HEK293 (cell line): ENCODE measurements around the gene PER1.
A peak's percentile ranks its signal among the peaks of the same experiment; 100 is the strongest.

ENCODE experiments used
- CTCF ChIA-PET: fragments of 350-600 bp; formaldehyde crosslinking; extraction: SDS; loops from one replicate; lab custom pipeline; 2021; ENCODE audit warnings: antibody characterized with exemption; lab: Yijun Ruan, JAX
- POLR2A ChIA-PET: fragments of 300-600 bp; formaldehyde crosslinking; extraction: SDS; loops from one replicate; lab custom pipeline; 2020; ENCODE audit warnings: antibody characterized with exemption, inconsistent platforms; lab: Yijun Ruan, JAX
- H3K27ac ChIP-seq: fragments of 200-500 bp; sonication (Bioruptor generic); 2 replicates; pipeline ENCODE4 v1.5.1; 2014; ENCODE audit warnings: low read depth, low read length, control low read depth, inconsistent platforms; ENCODE audit errors: extremely low read depth
- H3K36me3 ChIP-seq, 2 experiments: fragments of 200-500 bp in 1 of 2; sonication (Bioruptor generic) in 1 of 2; 1 replicate in 1 of 2; 2 replicates in 1 of 2; pipeline ENCODE4 v1.5.1; 2014 to 2017; ENCODE audit warnings: inconsistent platforms in 2 of 2, low read length in 2 of 2; ENCODE audit not compliant: control insufficient read depth in 2 of 2, insufficient read depth in 1 of 2
- H3K4me1 ChIP-seq: fragments of 200-500 bp; sonication (Bioruptor generic); 2 replicates; pipeline ENCODE4 v1.5.1; 2014; ENCODE audit warnings: mild to moderate bottlenecking, low read length, inconsistent platforms; ENCODE audit not compliant: control insufficient read depth, insufficient read depth
- H3K4me3 ChIP-seq: 2 replicates; pipeline ENCODE4 v1.5.1; 2011; ENCODE audit warnings: low read depth, mild to moderate bottlenecking, control low read depth, low read length, moderate library complexity
- H3K9me3 ChIP-seq: fragments of 200-500 bp; sonication (Bioruptor generic); 2 replicates; pipeline ENCODE4 v1.5.1; 2014; ENCODE audit warnings: low read depth, low read length, inconsistent platforms; ENCODE audit not compliant: control insufficient read depth, insufficient read depth
- EGR2 ChIP-seq: fragments of 450-650 bp; formaldehyde crosslinking; IDR thresholded peaks from 2 replicates; pipeline ENCODE4 v1.5.1; 2016; ENCODE audit warnings: low read depth, missing biosample characterization, missing genetic modification characterization
- FEZF1 ChIP-seq: fragments of 450-650 bp; formaldehyde crosslinking; IDR thresholded peaks from 2 replicates; pipeline ENCODE4 v1.5.1; 2016; ENCODE audit warnings: missing biosample characterization, missing genetic modification characterization
- MYNN ChIP-seq: fragments of 450-650 bp; formaldehyde crosslinking; IDR thresholded peaks from 2 replicates; pipeline ENCODE4 v1.5.1; 2016; ENCODE audit warnings: missing biosample characterization, missing genetic modification characterization, borderline replicate concordance
- SCRT1 ChIP-seq: fragments of 450-650 bp; formaldehyde crosslinking; IDR thresholded peaks from 2 replicates; pipeline ENCODE4 v1.5.1; 2016; ENCODE audit warnings: missing biosample characterization, missing genetic modification characterization, borderline replicate concordance
- SCRT2 ChIP-seq: fragments of 450-650 bp; formaldehyde crosslinking; IDR thresholded peaks from 2 replicates; pipeline ENCODE4 v1.5.1; 2016; ENCODE audit warnings: missing biosample characterization, missing genetic modification characterization
- SP2 ChIP-seq: fragments of 450-650 bp; formaldehyde crosslinking; IDR thresholded peaks from 2 replicates; pipeline ENCODE4 v1.5.1; 2016; ENCODE audit warnings: missing biosample characterization, missing genetic modification characterization
- WT1 ChIP-seq: fragments of 450-650 bp; formaldehyde crosslinking; IDR thresholded peaks from 2 replicates; pipeline ENCODE4 v1.5.1; 2016; ENCODE audit warnings: missing biosample characterization, missing genetic modification characterization
- ZBTB20 ChIP-seq: fragments of 450-650 bp; formaldehyde crosslinking; IDR thresholded peaks from 2 replicates; pipeline ENCODE4 v1.5.1; 2016; ENCODE audit warnings: missing biosample characterization, missing genetic modification characterization
- ZBTB48 ChIP-seq: fragments of 450-650 bp; formaldehyde crosslinking; IDR thresholded peaks from 2 replicates; pipeline ENCODE4 v1.5.1; 2016; ENCODE audit warnings: missing biosample characterization, missing genetic modification characterization
- ZBTB7A ChIP-seq: fragments of 450-650 bp; formaldehyde crosslinking; IDR thresholded peaks from 2 replicates; pipeline ENCODE4 v1.5.1; 2016; ENCODE audit warnings: low read depth, missing biosample characterization, missing genetic modification characterization
- ZNF133 ChIP-seq: fragments of 450-650 bp; formaldehyde crosslinking; IDR thresholded peaks from 2 replicates; pipeline ENCODE4 v1.5.1; 2016; ENCODE audit warnings: missing biosample characterization, missing genetic modification characterization
- ZNF184 ChIP-seq: fragments of 450-650 bp; IDR thresholded peaks from 2 replicates; pipeline ENCODE4 v1.5.1; 2018; ENCODE audit warnings: missing biosample characterization, mild to moderate bottlenecking, missing genetic modification characterization
- ZNF324 ChIP-seq: fragments of 450-650 bp; formaldehyde crosslinking; IDR thresholded peaks from 2 replicates; pipeline ENCODE4 v1.5.1; 2016; ENCODE audit warnings: missing biosample characterization, missing genetic modification characterization
- ZNF391 ChIP-seq: fragments of 450-650 bp; formaldehyde crosslinking; IDR thresholded peaks from 2 replicates; pipeline ENCODE4 v1.5.1; 2016; ENCODE audit warnings: low read depth, missing biosample characterization, missing genetic modification characterization, borderline replicate concordance
- ZNF510 ChIP-seq: fragments of 450-650 bp; formaldehyde crosslinking; IDR thresholded peaks from 2 replicates; pipeline ENCODE4 v1.5.1; 2018; ENCODE audit warnings: mild to moderate bottlenecking, missing genetic modification characterization, missing biosample characterization; ENCODE audit not compliant: insufficient replicate concordance
- ZNF555 ChIP-seq: fragments of 450-650 bp; formaldehyde crosslinking; conservative IDR thresholded peaks from 2 replicates; pipeline ENCODE4 v1.5.1; 2017; ENCODE audit warnings: missing biosample characterization, mild to moderate bottlenecking, missing genetic modification characterization, inconsistent platforms
- ZNF600 ChIP-seq: fragments of 450-650 bp; formaldehyde crosslinking; IDR thresholded peaks from 2 replicates; pipeline ENCODE4 v1.5.1; 2016; ENCODE audit warnings: missing biosample characterization, missing genetic modification characterization
- ZNF610 ChIP-seq: fragments of 450-650 bp; formaldehyde crosslinking; IDR thresholded peaks from 2 replicates; pipeline ENCODE4 v1.5.1; 2016; ENCODE audit warnings: missing biosample characterization, missing genetic modification characterization, borderline replicate concordance
- ZNF629 ChIP-seq: fragments of 450-650 bp; formaldehyde crosslinking; IDR thresholded peaks from 2 replicates; pipeline ENCODE4 v1.5.1; 2017; ENCODE audit warnings: missing biosample characterization, missing genetic modification characterization
- ZNF670 ChIP-seq: fragments of 450-650 bp; formaldehyde crosslinking; IDR thresholded peaks from 2 replicates; pipeline ENCODE4 v1.5.1; 2016; ENCODE audit warnings: missing biosample characterization, missing genetic modification characterization, low read depth
- ZNF837 ChIP-seq: fragments of 450-650 bp; formaldehyde crosslinking; IDR thresholded peaks from 2 replicates; pipeline ENCODE4 v1.5.1; 2016; ENCODE audit warnings: missing biosample characterization, missing genetic modification characterization
- TF ChIP-seq, protein P1 (sequence below): fragments of 450-650 bp; formaldehyde crosslinking; IDR thresholded peaks from 2 replicates; pipeline ENCODE4 v1.5.1; 2016; ENCODE audit warnings: missing biosample characterization, missing genetic modification characterization
- TF ChIP-seq, protein P2 (sequence below): fragments of 450-650 bp; formaldehyde crosslinking; IDR thresholded peaks from 2 replicates; pipeline ENCODE4 v1.5.1; 2017; ENCODE audit warnings: missing biosample characterization, missing genetic modification characterization
- TF ChIP-seq, protein P3 (sequence below): fragments of 450-650 bp; formaldehyde crosslinking; IDR thresholded peaks from 2 replicates; pipeline ENCODE4 v1.5.1; 2016; ENCODE audit warnings: missing biosample characterization, missing genetic modification characterization, borderline replicate concordance
- TF ChIP-seq, protein P4 (sequence below): fragments of 450-650 bp; formaldehyde crosslinking; IDR thresholded peaks from 2 replicates; pipeline ENCODE4 v1.5.1; 2017; ENCODE audit warnings: missing biosample characterization, missing genetic modification characterization
- TF ChIP-seq, protein P5 (sequence below): fragments of 450-650 bp; formaldehyde crosslinking; IDR thresholded peaks from 2 replicates; pipeline ENCODE4 v1.5.1; 2016; ENCODE audit warnings: missing biosample characterization, missing genetic modification characterization

Gene PER1

DNA sequence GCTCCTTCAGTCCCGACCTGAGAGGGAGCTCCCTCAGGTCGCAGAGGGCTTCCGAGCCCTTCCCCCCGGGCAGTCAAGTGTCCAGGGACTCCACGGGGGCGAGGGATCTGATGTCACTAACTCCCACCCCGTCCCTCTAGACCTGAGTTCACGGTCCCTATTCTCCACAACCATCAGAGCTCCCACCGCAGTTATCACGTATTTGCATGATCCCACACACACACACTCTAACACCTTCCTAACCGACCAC lies 3.7 kb upstream of the PER1 start:
- ChIA-PET CTCF (interaction anchor here (0.6 to 7.3 kb wide), 9 partner anchors 11 to 37 kb away, joined by 3 to 91 read pairs (median 5); partner anchors contain the start of gene ALOXE3), POLR2A (interaction anchor here (0.8 to 4.6 kb wide), 10 partner anchors 8 to 66 kb away, joined by 3 to 34 read pairs (median 12); partner anchors contain the start of genes ALOXE3, AURKB, BORCS6 and TMEM107)
- peak overlapping the region; percentile 62 for H3K27ac ChIP-seq
- peak overlapping the region; percentile 45 for H3K4me3 ChIP-seq
- H3K36me3 ChIP-seq: peaks cover 15 to 23% of the 10 kb centered on the region in 2 experiments; a peak in 2 of 3 replicates
- peaks cover 29% of the 10 kb centered on the region for H3K4me1 ChIP-seq
- no peaks in the 10 kb centered on the region for H3K9me3 ChIP-seq
- TF ChIP-seq SP2: no peak
- TF ChIP-seq ZNF133 (tag by site-specific recombination): no peak
- TF ChIP-seq ZBTB7A (tag by site-specific recombination): 0 out of 2 replicates have a peak, but pooled peaks have one; percentile 30
- no peak for TF ChIP-seq SCRT1 (tag by site-specific recombination)
- peak; percentile 83; the same call in 1 of the 2 replicates for TF ChIP-seq ZNF324 (tag by site-specific recombination)
- TF ChIP-seq ZBTB48 (tag by site-specific recombination): peak; percentile 92
- TF ChIP-seq, protein P1, sequence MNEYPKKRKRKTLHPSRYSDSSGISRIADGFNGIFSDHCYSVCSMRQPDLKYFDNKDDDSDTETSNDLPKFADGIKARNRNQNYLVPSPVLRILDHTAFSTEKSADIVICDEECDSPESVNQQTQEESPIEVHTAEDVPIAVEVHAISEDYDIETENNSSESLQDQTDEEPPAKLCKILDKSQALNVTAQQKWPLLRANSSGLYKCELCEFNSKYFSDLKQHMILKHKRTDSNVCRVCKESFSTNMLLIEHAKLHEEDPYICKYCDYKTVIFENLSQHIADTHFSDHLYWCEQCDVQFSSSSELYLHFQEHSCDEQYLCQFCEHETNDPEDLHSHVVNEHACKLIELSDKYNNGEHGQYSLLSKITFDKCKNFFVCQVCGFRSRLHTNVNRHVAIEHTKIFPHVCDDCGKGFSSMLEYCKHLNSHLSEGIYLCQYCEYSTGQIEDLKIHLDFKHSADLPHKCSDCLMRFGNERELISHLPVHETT (tag by site-specific recombination): peak; percentile 81; the same call in 1 of the 2 replicates
- TF ChIP-seq, protein P2, sequence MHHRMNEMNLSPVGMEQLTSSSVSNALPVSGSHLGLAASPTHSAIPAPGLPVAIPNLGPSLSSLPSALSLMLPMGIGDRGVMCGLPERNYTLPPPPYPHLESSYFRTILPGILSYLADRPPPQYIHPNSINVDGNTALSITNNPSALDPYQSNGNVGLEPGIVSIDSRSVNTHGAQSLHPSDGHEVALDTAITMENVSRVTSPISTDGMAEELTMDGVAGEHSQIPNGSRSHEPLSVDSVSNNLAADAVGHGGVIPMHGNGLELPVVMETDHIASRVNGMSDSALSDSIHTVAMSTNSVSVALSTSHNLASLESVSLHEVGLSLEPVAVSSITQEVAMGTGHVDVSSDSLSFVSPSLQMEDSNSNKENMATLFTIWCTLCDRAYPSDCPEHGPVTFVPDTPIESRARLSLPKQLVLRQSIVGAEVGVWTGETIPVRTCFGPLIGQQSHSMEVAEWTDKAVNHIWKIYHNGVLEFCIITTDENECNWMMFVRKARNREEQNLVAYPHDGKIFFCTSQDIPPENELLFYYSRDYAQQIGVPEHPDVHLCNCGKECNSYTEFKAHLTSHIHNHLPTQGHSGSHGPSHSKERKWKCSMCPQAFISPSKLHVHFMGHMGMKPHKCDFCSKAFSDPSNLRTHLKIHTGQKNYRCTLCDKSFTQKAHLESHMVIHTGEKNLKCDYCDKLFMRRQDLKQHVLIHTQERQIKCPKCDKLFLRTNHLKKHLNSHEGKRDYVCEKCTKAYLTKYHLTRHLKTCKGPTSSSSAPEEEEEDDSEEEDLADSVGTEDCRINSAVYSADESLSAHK (tag by site-specific recombination): peak; percentile 28; the same call in 1 of the 2 replicates
- no peak for TF ChIP-seq ZNF510 (tag by site-specific recombination)
- TF ChIP-seq ZNF670: no peak
- peak; percentile 45; the same call in 1 of the 2 replicates for TF ChIP-seq ZNF610
- TF ChIP-seq ZNF629 (tag by site-specific recombination): no peak
- 0 out of 2 replicates have a peak, but pooled peaks have one; percentile 17 for TF ChIP-seq MYNN (tag by site-specific recombination)
- TF ChIP-seq, protein P3, sequence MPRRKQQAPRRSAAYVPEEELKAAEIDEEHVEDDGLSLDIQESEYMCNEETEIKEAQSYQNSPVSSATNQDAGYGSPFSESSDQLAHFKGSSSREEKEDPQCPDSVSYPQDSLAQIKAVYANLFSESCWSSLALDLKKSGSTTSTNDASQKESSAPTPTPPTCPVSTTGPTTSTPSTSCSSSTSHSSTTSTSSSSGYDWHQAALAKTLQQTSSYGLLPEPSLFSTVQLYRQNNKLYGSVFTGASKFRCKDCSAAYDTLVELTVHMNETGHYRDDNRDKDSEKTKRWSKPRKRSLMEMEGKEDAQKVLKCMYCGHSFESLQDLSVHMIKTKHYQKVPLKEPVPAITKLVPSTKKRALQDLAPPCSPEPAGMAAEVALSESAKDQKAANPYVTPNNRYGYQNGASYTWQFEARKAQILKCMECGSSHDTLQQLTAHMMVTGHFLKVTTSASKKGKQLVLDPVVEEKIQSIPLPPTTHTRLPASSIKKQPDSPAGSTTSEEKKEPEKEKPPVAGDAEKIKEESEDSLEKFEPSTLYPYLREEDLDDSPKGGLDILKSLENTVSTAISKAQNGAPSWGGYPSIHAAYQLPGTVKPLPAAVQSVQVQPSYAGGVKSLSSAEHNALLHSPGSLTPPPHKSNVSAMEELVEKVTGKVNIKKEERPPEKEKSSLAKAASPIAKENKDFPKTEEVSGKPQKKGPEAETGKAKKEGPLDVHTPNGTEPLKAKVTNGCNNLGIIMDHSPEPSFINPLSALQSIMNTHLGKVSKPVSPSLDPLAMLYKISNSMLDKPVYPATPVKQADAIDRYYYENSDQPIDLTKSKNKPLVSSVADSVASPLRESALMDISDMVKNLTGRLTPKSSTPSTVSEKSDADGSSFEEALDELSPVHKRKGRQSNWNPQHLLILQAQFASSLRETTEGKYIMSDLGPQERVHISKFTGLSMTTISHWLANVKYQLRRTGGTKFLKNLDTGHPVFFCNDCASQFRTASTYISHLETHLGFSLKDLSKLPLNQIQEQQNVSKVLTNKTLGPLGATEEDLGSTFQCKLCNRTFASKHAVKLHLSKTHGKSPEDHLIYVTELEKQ (tag by site-specific recombination): peak; percentile 63; the same call in 1 of the 2 replicates
- TF ChIP-seq, protein P4, sequence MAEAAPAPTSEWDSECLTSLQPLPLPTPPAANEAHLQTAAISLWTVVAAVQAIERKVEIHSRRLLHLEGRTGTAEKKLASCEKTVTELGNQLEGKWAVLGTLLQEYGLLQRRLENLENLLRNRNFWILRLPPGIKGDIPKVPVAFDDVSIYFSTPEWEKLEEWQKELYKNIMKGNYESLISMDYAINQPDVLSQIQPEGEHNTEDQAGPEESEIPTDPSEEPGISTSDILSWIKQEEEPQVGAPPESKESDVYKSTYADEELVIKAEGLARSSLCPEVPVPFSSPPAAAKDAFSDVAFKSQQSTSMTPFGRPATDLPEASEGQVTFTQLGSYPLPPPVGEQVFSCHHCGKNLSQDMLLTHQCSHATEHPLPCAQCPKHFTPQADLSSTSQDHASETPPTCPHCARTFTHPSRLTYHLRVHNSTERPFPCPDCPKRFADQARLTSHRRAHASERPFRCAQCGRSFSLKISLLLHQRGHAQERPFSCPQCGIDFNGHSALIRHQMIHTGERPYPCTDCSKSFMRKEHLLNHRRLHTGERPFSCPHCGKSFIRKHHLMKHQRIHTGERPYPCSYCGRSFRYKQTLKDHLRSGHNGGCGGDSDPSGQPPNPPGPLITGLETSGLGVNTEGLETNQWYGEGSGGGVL (tag by site-specific recombination): peak; percentile 31; the same call in 1 of the 2 replicates
- TF ChIP-seq ZNF391 (tag by site-specific recombination): peak; percentile 65
- TF ChIP-seq ZBTB20 (tag by site-specific recombination): peak; percentile 13; the same call in 1 of the 2 replicates
- no peak for TF ChIP-seq ZNF555 (tag by site-specific recombination)
- TF ChIP-seq, protein P5, sequence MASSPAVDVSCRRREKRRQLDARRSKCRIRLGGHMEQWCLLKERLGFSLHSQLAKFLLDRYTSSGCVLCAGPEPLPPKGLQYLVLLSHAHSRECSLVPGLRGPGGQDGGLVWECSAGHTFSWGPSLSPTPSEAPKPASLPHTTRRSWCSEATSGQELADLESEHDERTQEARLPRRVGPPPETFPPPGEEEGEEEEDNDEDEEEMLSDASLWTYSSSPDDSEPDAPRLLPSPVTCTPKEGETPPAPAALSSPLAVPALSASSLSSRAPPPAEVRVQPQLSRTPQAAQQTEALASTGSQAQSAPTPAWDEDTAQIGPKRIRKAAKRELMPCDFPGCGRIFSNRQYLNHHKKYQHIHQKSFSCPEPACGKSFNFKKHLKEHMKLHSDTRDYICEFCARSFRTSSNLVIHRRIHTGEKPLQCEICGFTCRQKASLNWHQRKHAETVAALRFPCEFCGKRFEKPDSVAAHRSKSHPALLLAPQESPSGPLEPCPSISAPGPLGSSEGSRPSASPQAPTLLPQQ (tag by site-specific recombination): 0 out of 2 replicates have a peak, but pooled peaks have one; percentile 33
- peak; percentile 39; the same call in 1 of the 2 replicates for TF ChIP-seq FEZF1 (tag by site-specific recombination)
- no peak for TF ChIP-seq SCRT2 (tag by site-specific recombination)
- TF ChIP-seq EGR2 (tag by site-specific recombination): no peak
- TF ChIP-seq ZNF837 (tag by site-specific recombination): no peak
- no peak for TF ChIP-seq ZNF184
- 0 out of 2 replicates have a peak, but pooled peaks have one; percentile 44 for TF ChIP-seq WT1 (tag by site-specific recombination)
- TF ChIP-seq ZNF600: peak; percentile 96
